Natural killer cell (primary cell): ENCODE measurements around the gene CATSPERD. TPM values are rescaled to one million over a fixed set of nuclear protein-coding genes. Genes with fewer than 3 reads are reported as not detected.

Experiments
- ATAC-seq, 3 donors: fragments of 150-1000 bp in 2 of 3; fragments of 200-7000 bp in 1 of 3; cut with Tn5 transposase; 1 replicate in 1 of 3; 2 replicates in 2 of 3; pipeline ENCODE4 v1.10.0; 2021; ENCODE audit warnings: mild to moderate bottlenecking in 2 of 3, moderate library complexity in 2 of 3
- DNase-seq, 2 donors: peaks; one replicate each; pipeline versions ENCODE4 v3.0.0 to v3.0.0-alpha.2; 2013 to 2021; ENCODE audit warnings: mixed read lengths in 1 of 2
- H3K27ac ChIP-seq: one replicate; pipeline ENCODE4 v1.5.1; 2013; ENCODE audit warnings: mild to moderate bottlenecking, low read length
- H3K27me3 ChIP-seq: one replicate; pipeline ENCODE4 v1.6.1; 2013; ENCODE audit warnings: low read length; ENCODE audit not compliant: control insufficient read depth, insufficient read depth
- H3K36me3 ChIP-seq: one replicate; pipeline ENCODE4 v1.6.1; 2013; ENCODE audit warnings: low read length; ENCODE audit not compliant: control insufficient read depth, insufficient read depth
- H3K4me1 ChIP-seq: one replicate; pipeline ENCODE4 v1.6.1; 2013; ENCODE audit warnings: low read length; ENCODE audit not compliant: control insufficient read depth, insufficient read depth
- H3K4me3 ChIP-seq: one replicate; pipeline ENCODE4 v1.5.1; 2013; ENCODE audit warnings: low read length
- H3K9me3 ChIP-seq: one replicate; pipeline ENCODE4 v1.6.1; 2013; ENCODE audit warnings: low read length; ENCODE audit not compliant: control insufficient read depth, insufficient read depth
- H3K27ac Mint-ChIP-seq, 2 donors: one replicate each; pipeline ENCODE4 v1.8.0; 2022; ENCODE audit warnings: mild to moderate bottlenecking in 2 of 2, mixed read lengths in 2 of 2, moderate library complexity in 1 of 2
- H3K27me3 Mint-ChIP-seq, 2 donors: one replicate each; pipeline ENCODE4 v1.8.0; 2022; ENCODE audit warnings: low read depth in 2 of 2, mixed read lengths in 2 of 2
- H3K36me3 Mint-ChIP-seq: one replicate; pipeline ENCODE4 v1.8.0; 2022; ENCODE audit warnings: mixed read lengths
- H3K4me1 Mint-ChIP-seq, 2 donors: one replicate each; pipeline ENCODE4 v1.8.0; 2022; ENCODE audit warnings: mixed read lengths in 2 of 2
- H3K4me3 Mint-ChIP-seq: one replicate; pipeline ENCODE4 v1.8.0; 2022; ENCODE audit warnings: mild to moderate bottlenecking, moderate library complexity, mixed read lengths
- H3K9me3 Mint-ChIP-seq, 2 donors: one replicate each; pipeline ENCODE4 v1.8.0; 2022; ENCODE audit warnings: mixed read lengths in 2 of 2
- CTCF ChIP-seq: fragments of 200-600 bp; IDR thresholded peaks from one replicate; pipeline ENCODE4 v1.8.0; 2022; ENCODE audit warnings: antibody characterized with exemption
- whole genome bisulfite sequencing: methylation state at CpG from one replicate; pipeline ENCODE4 v1.1.7; 2013; ENCODE audit warnings: missing lambda C conversion rate; ENCODE audit not compliant: insufficient coverage; 5-methylcytosine and 5-hydroxymethylcytosine counted together
- intact Hi-C: fragments of 100-400 bp; cut with micrococcal nuclease; formaldehyde crosslinking; loops from one replicate; pipeline ENCODE4 v1.14.2; 2022
- total RNA-seq, 4 donors: library from RNA; stranded (reverse); fragments of 120-200 nt in 1 of 4; gene quantifications; one replicate each; pipeline versions ENCODE4 v1.2.3 to v1.2.4, GENCODE V29; 2013 to 2022

CATSPERD gene
- total RNA-seq, 3 donors from 2014 or later (not counting 1 experiment from before 2014, with no cell fraction given) = not detected

DNA sequence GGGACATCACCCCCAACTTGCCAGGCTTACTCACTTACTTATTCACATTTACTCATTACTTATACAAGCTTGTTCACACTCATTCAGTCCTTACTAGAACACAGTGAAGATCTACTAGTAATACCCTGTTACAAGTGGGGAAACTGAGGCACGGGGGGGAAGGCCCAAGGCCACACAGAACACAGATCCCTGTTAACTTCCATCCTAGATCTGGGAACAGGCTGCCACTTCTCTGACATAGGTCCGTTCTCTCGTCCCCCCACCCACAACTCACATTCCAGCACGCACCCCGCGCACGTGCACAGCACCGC, 83.0 kb downstream of the CATSPERD start:
- H3K4me1 Mint-ChIP-seq = peaks cover 12 to 19% of the 10 kb centered on the region in 2 donors
- intact Hi-C loops = loop anchor here (5.0 kb wide), 1 partner anchor 219 kb away; no protein-coding TSS in a partner anchor
- peaks cover 39% of the 10 kb centered on the region for H3K27me3 ChIP-seq
- no peaks in the 10 kb centered on the region for H3K36me3 Mint-ChIP-seq
- H3K27ac Mint-ChIP-seq = peak overlapping the region in 1 of 2 donors; percentile 91
- H3K36me3 ChIP-seq = no peaks in the 10 kb centered on the region
- H3K9me3 Mint-ChIP-seq = no peaks in the 10 kb centered on the region
- no peaks in the 10 kb centered on the region for H3K9me3 ChIP-seq
- TF ChIP-seq CTCF = no peak
- ATAC-seq (no peak), DNase-seq (no peak)
- no peak overlapping the region for H3K4me3 ChIP-seq
- no peak overlapping the region for H3K27ac ChIP-seq
- WGBS = 20% methylated on average over 8 of the region's 8 CpGs
- H3K27me3 Mint-ChIP-seq = peaks cover 7 to 54% of the 10 kb centered on the region in 2 donors
- peak overlapping the region; percentile 78 for H3K4me3 Mint-ChIP-seq
- H3K4me1 ChIP-seq = peaks cover 27% of the 10 kb centered on the region

DNA sequence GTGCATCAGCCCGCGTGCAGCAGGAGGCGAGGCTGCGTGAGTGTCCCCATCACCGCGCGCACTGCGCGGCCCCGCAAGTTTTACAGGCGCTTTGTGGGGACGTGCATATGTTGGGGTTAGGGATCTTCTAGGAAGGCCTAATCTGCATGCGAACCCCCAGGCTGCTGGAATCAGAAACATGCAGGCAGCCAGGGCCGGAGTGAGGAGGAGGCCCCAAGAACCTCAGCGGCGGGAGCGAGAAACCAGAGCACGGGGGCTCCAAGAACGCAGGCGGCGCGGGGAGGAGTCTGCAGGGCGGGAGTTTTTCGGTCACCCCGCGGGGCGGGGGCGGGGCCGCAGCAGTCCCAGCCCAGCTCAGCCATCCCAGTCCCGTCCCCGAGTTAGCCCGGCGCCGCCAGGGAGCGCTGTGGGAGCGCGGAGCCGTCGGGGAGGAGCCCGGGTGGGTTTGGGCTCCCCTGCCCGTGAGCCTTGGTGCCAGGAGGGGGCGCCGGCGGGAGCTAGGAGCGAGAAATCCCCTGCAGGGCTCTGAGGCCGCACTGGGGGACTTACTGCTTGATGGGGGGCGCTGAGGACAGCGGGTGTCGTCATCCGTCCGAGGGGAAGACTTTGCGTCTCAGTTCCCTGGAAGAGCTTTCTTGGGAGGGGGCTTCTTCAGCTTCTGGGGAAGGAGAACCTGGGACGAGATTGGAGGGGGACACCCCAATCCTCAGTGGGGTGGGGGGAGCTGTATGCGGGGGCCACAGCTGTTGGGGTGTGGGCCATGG, 83.5 kb downstream of the CATSPERD start:
- H3K36me3 Mint-ChIP-seq = no peaks in the 10 kb centered on the region

GRCh38 chr19:5804516-5805461, 84.4 kb downstream of the CATSPERD start, which contains the start of gene NRTN:
Gene NRTN (plus strand): TSS chr19:5805067. CDS start chr19:5824166, 19,099 bp downstream.
- Histone ChIP-seq H3K27ac (no peak within 1 kb of the TSS), H3K36me3 (no peaks in the 10 kb centered on the region), H3K27me3 (peaks cover 39% of the 10 kb centered on the region), H3K4me1 (peaks cover 27% of the 10 kb centered on the region), H3K4me3 (no peak within 1 kb of the TSS), H3K9me3 (no peaks in the 10 kb centered on the region)
- Mint-ChIP-seq H3K36me3 (no peaks in the 10 kb centered on the region), H3K27me3 (peaks cover 7 to 44% of the 10 kb centered on the region in 2 donors), H3K4me3 (peak within 1 kb of the TSS; percentile 78), H3K27ac (peak within 1 kb of the TSS; percentile 74 to 91), H3K4me1 (peaks cover 12 to 19% of the 10 kb centered on the region in 2 donors), H3K9me3 (no peaks in the 10 kb centered on the region)
- peak in 2 of 3 donors; percentile 37 to 41 for ATAC-seq
- 2% methylated on average over 106 of the region's 107 CpGs for WGBS
- TF ChIP-seq CTCF = no peak
- intact Hi-C loops = loop anchor here (1.0 to 5.0 kb wide), 3 partner anchors 88 to 218 kb away; partner anchors contain the start of gene VMAC
- DNase-seq = peak in 1 of 2 donors; percentile 72

More for the DNA sequence above, 83.5 kb downstream of the CATSPERD start:
- peak; percentile 87 for TF ChIP-seq CTCF
- peak overlapping the region; percentile 74 to 91 for H3K27ac Mint-ChIP-seq
- Histone ChIP-seq H3K4me1 (peaks cover 27% of the 10 kb centered on the region), H3K27me3 (peaks cover 39% of the 10 kb centered on the region), H3K9me3 (no peaks in the 10 kb centered on the region), H3K27ac (no peak overlapping the region), H3K4me3 (no peak overlapping the region), H3K36me3 (no peaks in the 10 kb centered on the region)
- ATAC-seq (peak; percentile 92 to 95 (median 94)), DNase-seq (peak; percentile 85 to 96)
- H3K4me1 Mint-ChIP-seq = peaks cover 12 to 19% of the 10 kb centered on the region in 2 donors
- WGBS = under 1% methylated on average over 54 of the region's 54 CpGs
- intact Hi-C loops = loop anchor here (1.0 to 5.0 kb wide), 3 partner anchors 89 to 218 kb away; partner anchors contain the start of gene VMAC
- peaks cover 7 to 50% of the 10 kb centered on the region in 2 donors for H3K27me3 Mint-ChIP-seq
- no peaks in the 10 kb centered on the region for H3K9me3 Mint-ChIP-seq
- H3K4me3 Mint-ChIP-seq = peak overlapping the region; percentile 78
